HG02588 (cell line): Measurements from ENCODE around the gene DPAGT1.
"Not testable (repeated sequence)": the region's sequence is repeated elsewhere in the genome, so short reads cannot be mapped to it uniquely, and the experiment has no call there.

ENCODE experiments used
- ATAC-seq: cut with Tn5 transposase; IDR thresholded peaks from one replicate; pipeline ENCODE4 v1.9.1; 2021; ENCODE audit warnings: mild to moderate bottlenecking, moderate library complexity; ENCODE audit not compliant: unreplicated experiment

The DPAGT1 gene

DNA sequence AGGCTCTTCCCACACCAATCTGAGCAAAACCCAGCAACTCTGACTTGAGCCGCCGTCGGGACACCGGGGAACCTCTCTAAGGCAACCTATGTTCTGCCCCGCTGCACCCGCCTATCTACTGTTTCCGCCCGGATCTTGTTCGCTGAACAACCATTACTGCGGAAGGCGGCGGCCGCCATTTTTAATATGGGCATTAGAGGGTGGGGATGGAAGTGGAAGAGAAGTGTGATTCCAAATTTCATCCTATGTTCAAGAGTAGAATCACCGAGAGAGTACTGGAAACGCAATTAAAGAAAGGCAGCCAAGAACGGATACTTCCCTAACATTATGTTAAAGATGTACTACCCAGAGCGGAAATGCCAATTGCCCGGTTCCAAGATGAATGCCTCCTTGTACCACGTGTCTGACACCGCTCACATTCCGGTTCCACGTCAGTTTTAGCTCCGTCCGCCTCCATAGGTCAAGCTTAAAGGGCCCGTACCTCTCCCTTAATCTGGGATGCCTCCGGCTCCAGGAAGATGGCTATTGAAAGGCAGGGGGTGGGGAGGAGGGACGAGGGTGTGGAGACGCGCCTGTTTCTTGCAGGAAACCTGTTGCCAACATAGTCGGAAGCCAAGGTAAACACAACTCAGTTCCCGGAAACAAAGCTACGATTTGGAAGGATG is at the start of gene DPAGT1:
TSS of gene DPAGT1 (minus strand) at position 95 of the 665 bp plus-strand sequence. CDS start 198 bp downstream, outside the sequence.
- peak; percentile 80 for ATAC-seq

DNA sequence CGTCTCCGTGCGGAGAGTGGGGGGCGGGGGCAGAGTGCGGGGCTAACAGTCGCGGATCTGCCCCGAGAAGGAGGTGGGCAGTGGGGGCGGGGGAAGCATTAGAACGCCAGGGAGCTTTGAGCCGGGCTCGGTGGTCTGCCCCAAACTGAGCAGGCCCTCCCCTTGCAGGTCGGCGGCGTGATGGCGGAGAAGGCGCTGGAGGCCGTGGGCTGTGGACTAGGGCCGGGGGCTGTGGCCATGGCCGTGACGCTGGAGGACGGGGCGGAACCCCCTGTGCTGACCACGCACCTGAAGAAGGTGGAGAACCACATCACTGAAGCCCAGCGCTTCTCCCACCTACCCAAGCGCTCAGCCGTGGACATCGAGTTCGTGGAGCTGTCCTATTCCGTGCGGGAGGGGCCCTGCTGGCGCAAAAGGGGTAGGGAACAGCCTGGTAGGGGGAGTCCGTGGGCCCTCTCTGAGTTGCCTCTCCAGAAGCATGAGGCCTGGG is 48.2 kb upstream of the DPAGT1 start:
- ATAC-seq: no peak

DNA sequence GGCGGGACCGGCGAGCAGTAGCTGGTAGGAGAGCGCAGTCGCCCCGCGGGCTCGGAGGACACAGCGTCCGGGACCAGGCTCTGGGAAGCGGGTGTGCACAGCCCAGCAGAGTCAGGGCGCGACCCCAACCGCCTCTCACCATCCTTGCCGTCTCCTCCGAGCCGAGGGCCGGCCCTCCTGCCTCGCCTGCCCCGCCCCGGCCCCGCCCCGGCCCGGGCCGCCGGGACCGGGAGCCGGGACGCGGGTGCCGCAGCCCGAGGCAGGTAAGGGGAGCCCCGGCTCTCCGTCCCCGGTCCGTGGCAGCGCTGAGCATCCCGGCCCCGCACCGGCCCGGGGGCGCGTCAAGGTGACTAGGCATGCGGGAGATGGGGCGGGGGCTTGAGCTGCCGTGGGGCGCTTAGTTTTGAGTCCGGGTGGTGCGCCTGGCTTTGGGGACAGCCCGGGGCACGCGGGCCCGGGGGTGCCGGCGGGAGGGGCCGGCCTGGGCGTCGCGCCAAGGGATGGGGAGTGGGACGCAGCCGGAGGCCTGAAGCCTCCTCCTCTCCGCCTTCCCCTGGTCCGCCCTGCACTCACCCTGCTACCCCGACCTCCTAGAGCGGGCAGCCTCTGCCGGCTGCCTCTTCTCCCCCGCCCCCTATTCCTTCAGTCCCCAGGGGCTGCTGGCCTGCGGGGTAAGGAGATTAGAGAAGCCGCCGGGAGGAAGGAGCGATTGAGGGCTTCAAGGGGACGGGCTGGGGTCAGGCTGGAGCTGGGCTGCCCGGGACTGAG is 47.5 kb upstream of the DPAGT1 start, which contains the start of gene ABCG4:
TSS of gene ABCG4 (plus strand) at position 35 of the 768 bp plus-strand sequence. CDS start 914 bp downstream, outside the sequence.
- ATAC-seq: no peak

DNA sequence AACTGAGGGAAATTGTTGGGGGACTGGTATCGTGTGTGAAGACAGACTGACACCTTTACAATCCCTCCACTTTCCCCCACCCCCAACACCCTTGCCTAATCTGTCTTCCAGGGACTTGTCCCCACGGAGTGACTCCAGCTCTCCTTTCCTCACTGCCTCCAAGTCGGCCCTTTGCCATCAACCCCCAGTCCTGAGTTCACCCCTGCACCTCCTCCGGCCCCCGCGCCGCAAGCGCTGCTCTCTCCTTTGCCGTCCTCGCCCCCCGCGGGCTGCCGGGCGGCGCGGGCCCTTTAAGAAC is 47.0 kb upstream of the DPAGT1 start:
- no peak for ATAC-seq

DNA sequence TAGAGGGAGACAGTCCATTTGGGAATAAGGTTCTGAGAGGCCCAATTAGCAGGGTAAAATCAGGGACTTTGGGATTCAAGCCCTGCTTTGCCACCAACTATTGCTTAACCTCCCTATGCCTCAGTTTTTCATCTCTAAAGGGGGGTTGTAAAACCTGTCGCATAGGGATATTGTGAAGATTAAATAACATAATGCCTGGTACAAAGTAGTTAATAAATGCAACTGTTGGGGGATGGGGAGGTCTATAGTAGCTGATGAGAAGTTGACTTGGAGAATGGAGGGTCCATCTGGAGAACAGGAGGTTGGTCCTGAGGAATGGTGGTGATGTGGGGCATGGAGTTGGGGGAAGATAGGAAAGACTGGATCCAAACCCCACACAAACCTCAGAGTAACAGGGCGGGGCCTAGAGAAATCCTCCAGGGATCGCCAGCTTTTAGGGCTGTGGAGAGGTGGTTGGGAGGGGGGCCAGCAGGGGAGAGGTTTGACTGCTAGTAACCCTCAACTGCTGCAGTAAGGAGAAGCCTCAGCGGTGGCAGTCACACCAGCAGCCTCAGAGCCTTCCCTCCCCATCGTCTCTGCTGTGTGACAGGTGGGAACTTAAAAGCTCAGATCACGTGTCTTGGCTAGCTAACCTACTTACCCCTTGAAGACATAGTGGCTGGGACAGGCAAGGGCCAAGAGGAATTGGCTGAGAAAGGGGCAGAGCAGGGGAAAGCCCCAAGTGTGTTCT is 46.1 kb upstream of the DPAGT1 start:
- no peak for ATAC-seq

DNA sequence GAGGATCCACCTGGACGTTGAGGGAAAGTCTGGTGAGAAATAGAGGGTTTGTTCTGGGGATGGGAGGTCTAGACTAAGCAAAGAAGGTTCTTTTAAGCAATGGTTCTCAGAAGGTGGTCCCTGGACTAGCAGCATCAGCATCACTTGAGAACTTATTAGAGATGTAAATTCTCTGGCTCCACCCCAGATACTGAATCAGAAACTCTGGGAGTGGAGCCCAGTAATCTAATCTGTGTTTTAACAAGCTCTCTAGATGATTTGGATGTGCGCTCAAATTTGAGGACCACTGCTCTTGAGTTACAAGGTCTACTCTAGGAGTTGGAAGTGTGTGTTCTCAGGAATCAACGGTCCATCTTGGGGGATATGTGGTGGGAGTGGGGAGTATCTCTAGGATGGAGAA is 43.9 kb upstream of the DPAGT1 start:
- no peak for ATAC-seq

DNA sequence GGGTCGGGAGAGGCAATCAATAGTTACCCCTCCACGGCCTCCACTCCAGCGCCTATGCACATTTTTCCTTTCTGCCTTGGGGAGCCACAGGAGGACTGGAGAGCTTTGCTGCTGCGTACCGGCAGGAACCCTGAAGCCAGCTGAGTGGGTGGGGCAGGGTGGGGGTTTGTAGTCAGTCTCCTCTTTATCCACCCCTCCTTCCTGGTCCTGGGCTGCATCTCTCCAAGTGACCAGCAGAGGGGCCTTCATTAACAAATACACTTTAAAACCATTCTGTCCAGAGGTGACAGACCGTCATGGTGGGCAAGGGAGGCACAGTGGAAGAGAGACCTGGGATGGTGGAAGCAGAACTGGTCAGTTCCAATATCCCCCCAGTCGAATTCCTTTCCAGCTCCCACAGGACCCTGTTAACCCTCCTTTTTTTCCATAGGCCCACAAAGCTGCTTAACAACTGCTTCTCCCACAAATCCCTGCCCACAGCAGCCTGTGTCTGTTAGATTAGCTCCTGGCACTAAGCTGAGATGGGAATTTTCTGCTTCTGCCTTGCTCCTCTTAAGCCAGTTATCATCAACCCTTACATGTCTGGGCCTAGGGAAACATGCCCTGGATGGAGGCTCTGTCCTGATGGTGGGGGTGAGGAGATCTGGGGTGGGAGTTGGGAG is 43.3 kb upstream of the DPAGT1 start:
- no peak for ATAC-seq

DNA sequence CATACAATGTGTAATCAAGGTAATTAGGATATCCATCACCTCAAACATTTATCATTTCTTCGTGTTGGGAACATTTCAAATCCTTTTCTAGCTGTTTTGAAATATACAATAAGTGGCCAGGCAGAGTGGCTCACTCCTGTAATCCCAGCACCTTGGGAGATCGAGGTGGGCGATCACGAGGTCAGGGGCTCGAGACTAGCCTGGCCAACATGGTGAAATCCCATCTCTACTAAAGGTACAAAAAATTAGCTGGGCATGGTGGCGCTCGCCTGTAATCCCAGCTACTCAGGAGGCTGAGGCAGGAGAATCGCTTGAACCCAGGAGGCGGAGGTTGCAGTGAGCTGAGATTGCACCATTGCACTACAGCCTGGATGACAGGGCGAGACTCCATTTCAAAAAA is 37.6 kb upstream of the DPAGT1 start:
- ATAC-seq: not testable (repeated sequence)

DNA sequence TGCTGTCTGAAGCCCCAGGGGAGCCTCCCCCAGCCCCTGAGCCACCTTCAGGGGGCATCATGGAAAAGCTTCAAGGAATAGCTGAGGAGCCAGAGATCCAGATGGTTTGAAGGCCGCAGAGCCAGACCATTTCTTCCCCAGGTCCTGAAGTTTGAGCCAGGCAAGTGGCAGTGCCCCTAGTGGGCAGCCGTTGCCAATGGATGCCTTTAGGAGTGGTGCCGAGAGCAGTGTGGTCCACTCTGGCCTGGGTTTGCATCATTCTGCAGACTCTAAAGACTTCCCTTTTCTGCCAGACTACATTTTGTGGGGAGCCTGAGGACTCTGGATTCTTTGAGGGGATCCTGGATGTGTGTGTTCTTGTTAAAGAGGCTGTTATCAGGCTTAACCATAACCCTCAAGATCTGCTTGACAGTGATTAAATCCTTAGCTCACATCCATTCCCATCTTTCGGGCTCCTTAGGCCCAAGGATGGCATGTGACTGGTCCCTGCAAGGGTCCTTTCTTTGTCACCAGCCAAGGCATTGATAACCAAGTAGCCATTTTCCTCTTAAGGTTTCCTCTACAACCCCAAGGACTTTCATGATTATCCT is 32.8 kb upstream of the DPAGT1 start:
- ATAC-seq: no peak

DNA sequence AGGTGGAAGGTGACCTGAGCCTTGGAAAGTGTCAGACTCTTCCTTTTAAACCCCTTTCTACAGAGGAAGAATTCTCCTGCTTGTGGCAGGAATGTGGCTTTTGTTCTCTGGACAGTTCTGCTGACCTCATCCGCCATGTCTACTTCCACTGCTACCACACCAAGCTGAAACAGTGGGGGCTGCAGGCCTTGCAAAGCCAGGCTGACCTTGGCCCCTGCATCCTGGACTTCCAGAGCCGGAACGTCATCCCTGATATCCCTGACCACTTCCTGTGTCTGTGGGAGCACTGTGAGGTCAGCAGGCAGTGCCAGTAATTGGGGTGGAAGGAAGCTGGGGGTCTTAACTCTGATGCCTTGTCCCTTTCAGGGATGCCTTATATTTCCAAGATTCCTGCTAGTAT is 29.0 kb upstream of the DPAGT1 start:
- no peak for ATAC-seq

DNA sequence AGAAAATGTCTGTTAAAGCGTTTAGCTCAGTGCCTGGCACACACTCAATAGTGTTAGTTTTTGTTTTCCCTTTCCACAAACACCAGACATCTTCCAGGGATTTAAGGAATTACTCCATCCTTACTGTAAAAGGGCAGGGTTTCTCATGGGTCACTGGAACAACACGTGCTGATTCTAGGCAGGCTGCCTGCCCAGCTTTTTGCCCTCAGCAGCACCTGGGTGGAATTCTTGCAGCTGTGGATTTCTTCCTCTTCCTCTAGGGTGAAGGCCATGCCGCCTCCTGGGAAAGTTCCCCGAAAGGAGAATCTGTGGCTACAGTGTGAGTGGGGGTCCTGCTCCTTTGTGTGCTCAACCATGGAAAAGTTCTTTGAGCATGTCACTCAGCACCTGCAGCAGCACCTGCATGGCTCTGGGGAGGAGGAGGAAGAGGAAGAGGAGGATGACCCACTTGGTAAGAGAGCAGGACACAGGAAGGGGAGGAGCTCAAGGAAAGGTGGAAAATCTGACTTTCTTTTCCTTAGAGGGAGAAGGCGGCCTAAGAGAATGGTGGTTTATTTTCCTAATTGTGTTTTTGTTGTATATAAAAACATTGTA is 25.1 kb upstream of the DPAGT1 start:
- ATAC-seq: no peak

DNA sequence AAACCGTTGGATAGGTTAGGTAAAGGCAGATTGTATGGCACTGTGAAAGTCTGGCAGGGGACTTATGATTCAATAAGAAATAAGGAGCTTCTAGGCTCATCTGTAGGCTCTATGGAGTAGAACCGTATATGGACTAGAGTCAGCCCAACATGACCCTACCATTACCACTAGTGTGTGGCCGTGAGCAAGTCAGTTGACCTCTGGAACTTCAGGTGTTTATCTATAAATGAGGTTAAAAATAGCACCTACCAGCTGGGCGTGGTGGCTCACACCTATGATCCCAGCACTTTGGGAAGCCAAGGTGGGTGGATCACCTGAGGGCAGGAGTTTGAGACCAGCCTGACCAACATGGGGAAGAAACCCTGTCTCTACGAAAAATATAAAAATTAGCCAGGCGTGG is 24.2 kb upstream of the DPAGT1 start:
- ATAC-seq: no peak

DNA sequence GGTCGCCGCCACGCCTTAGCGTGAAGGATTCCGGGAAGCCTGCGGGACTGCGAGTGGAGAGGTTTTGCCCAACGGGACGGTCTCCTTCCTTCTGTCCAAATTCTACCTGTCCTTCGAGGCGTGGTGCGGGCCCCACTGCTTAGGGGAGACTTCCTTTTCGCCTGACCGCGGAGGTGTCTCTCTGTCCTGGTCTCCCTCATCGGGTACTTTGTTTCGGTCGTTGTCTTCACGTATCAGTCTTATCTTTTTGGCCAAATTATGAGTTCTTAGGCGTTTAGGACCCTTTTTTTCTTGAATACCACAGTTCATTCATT is 20.1 kb upstream of the DPAGT1 start:
- ATAC-seq: no peak

DNA sequence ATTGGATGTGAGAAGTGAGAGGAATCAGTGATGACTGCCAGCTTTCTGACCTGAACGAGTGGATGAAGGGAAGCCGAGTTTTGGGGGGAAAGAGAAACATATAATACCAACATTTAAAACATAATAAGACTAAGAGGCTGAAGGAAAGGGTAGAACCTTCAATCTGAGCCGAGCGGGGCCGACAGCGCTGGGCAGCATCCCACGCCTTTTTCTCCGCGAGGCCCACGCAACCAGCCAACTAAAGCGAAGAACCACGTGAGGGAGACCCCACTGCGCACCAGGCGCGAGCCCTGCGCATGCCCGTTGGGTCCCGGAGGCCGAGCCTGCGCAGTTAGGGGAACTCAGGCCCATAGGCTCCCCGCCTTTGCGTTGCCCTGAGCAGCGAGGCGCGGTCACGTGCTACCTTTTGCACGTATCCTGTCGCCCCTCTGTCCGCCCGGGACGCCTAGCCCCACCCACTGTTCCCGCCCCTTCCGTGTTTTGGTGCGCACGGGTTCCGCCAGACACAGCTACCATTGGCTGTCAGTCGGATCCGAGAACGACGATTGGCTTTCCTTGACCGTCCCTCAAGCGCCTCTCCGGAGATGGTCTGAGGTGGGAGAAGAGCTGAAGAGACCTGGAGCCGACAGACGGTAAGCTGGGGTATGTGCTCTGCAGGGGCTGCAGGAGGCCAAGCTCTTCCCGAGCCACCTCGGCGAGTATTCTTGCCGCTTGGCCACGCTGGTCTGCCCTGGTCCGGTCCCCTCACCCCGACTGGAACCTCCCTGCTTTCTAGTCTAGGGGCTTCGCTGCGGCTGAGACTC is 19.6 kb upstream of the DPAGT1 start, which contains the start of gene HINFP:
TSS of gene HINFP (plus strand) at position 573 of the 803 bp plus-strand sequence. CDS start 5,365 bp downstream, outside the sequence.
- ATAC-seq: peak; percentile 96

DNA sequence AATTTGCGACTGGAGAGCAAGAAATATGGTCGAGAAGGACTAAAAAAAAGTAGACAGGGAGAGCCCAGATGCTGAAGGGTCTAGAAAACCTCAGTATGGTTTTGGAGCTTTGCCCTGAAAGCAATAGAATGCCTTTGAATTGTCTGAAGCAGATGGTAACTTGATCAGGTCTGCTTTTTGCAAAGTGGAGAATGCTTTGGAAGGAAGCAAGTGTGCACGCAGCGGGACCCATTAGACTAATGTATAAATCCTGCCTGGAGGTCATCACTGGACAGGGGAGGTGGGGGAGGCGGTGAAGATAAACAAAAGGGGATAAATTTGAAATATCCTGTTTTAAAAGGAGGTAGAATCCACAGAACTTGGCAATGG is 19.0 kb upstream of the DPAGT1 start:
- ATAC-seq: no peak

DNA sequence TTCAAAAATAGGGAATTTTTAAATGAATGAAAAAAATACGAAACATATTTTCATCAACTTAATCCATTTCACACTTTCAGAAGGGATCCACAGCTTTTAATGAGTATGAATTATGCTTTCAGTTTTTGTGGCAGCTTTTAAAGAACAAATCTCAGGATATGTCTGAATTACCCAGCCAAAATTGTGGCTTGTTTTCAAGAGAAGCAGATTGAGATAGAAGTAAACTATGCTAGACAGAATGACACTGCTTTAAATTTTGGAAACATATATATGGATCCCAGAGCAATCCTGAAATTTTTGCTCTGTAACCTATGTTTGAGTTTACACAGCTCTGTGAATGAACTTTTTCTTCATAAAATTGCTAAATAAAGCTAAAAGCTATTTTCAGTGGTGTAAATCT is 17.3 kb upstream of the DPAGT1 start:
- ATAC-seq: no peak

DNA sequence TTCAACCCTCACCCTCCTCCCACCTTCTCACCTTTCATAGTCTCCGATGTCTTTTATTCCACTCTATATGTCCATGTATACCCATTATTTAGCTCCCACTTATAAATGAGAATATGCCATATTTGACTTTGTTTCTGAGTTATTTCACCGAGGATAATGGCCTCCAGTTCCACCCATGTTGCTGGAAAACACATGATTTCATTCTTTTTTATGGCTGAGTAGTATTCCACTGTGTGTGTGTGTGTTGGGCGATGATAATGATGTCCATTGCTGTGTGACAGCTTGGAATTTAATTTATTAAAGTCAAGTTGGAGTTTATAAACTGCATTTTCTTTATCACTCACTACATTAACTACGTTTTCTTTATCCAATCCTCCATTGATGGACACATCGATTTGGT is 16.6 kb upstream of the DPAGT1 start:
- no peak for ATAC-seq

DNA sequence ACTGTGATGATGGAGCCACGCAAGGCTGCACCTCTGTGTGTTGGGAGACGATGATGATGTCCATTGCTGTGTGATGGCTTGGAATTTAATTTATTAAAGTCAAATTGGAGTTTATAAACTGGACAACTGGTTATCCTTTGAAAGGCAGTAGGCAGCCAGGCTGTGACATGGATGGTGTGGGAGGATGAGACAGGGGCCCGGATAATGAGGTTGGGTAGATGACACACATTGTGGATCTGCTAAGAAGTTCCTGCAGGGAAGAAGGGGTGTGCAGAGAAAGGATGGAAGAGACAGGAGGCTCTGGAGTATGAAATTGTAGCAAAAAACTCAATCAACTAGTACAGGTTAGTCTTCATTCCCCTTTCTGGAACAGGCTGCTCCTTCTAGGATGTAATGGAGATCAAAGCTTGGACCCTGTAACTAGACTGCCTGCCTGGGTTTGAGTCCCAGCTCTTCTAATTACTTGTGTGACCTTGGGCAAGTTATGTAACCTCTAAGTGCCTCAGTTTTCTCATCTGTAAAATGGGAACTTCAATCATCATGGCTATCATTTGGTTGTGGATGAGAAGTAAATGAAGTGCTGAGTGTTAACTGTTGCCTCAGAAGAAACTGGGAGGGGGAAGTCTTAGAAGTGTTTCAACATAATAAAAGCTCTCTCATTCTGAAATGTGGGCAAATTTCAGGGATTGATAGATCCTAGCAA is 15.5 kb upstream of the DPAGT1 start:
- ATAC-seq: no peak

DNA sequence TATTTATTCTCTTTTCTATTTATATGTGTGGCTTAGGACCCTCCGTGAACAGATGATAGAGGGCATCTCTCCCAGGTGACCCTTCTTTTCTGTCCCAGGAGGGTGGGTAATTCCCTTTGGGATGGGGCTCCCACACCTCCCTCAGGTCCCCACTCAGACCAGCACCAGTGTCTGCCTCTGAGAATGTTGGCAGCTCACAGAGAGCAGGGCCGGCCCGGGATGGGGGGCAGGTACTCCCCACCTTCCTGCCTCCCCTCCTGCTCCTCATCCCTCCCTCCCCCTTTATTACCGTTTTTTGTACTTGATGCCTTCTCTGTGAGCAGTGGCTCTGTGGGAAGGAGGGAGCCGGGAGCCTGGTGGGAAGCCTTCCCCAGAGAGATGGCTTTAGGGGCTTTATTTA is 14.9 kb upstream of the DPAGT1 start:
- no peak for ATAC-seq
